Gastroesophageal sphincter (tissue), 4 donors: ENCODE measurements around the gene FRMPD4. TPM values are rescaled to one million over a fixed set of nuclear protein-coding genes. Genes with fewer than 3 reads are reported as not detected.

ENCODE experiments used
- ATAC-seq: fragments of 150-250 bp; one replicate; pipeline ENCODE4 v1.9.1; 2016; ENCODE audit warnings: mild to moderate bottlenecking, moderate library complexity
- H3K27ac ChIP-seq, 4 donors: fragments of 200-600 bp; sonication (generic) in 3 of 4; 1 replicate in 3 of 4; 2 replicates in 1 of 4; pipeline ENCODE4 v1.5.1; 2016 to 2019
- H3K27me3 ChIP-seq: fragments of 200-600 bp; sonication (generic); one replicate; pipeline ENCODE4 v1.5.1; 2019
- H3K36me3 ChIP-seq, 2 donors: fragments of 200-600 bp; sonication (generic); one replicate each; pipeline ENCODE4 v1.5.1; 2019; ENCODE audit warnings: control low read depth in 1 of 2
- H3K4me1 ChIP-seq, 3 donors: fragments of 200-600 bp; sonication (generic); 1 replicate in 2 of 3; 2 replicates in 1 of 3; pipeline ENCODE4 v1.5.1; 2016 to 2019; ENCODE audit warnings: control low read depth in 2 of 3
- H3K4me3 ChIP-seq, 2 donors: fragments of 200-600 bp; sonication (generic); one replicate each; pipeline ENCODE4 v1.5.1; 2019; ENCODE audit warnings: mild to moderate bottlenecking in 1 of 2, moderate library complexity in 1 of 2
- H3K9me3 ChIP-seq, 3 donors: fragments of 200-600 bp; sonication (generic); one replicate each; pipeline ENCODE4 v1.5.1; 2017 to 2019; ENCODE audit warnings: control low read depth in 2 of 3
- EP300 ChIP-seq: sonication (generic); formaldehyde crosslinking; IDR thresholded peaks from one replicate; pipeline ENCODE4 v1.6.1; 2017; ENCODE audit warnings: antibody characterized with exemption, mild to moderate bottlenecking
- POLR2A ChIP-seq, 2 donors: fragments of 450-650 bp; IDR thresholded peaks; one replicate each; pipeline ENCODE4 v1.6.1; 2017; ENCODE audit warnings: antibody characterized with exemption in 2 of 2, mild to moderate bottlenecking in 2 of 2, moderate library complexity in 1 of 2
- POLR2AphosphoS5 ChIP-seq: sonication (generic); formaldehyde crosslinking; IDR thresholded peaks from one replicate; pipeline ENCODE4 v1.6.1; 2017; ENCODE audit warnings: antibody characterized with exemption
- WGBS, 2 donors: methylation state at CpG; one replicate each; pipeline ENCODE4 v1.1.5; 2018; ENCODE audit warnings: low coverage in 1 of 2; 5-methylcytosine and 5-hydroxymethylcytosine counted together
- total RNA-seq, 4 donors: library from RNA; depleted of rRNA; stranded (reverse); fragments of >200 nt; gene quantifications; one replicate each; pipeline ENCODE4 v1.1.0, GENCODE V29; 2016
- TF ChIP-seq, protein P1 (sequence below), 4 experiments: fragments of 200-600 bp in 2 of 4; fragments of 450-650 bp in 2 of 4; sonication (generic) in 1 of 4; IDR thresholded peaks; one replicate each; pipeline ENCODE4 v1.5.1; 2017 to 2019; ENCODE audit warnings: antibody characterized with exemption in 4 of 4, mild to moderate bottlenecking in 2 of 4, moderate library complexity in 2 of 4

The FRMPD4 gene
- total RNA-seq, 4 donors from 2014 or later, result 0.31 to 2.1 (median 1.3) TPM; not detected in 1

DNA sequence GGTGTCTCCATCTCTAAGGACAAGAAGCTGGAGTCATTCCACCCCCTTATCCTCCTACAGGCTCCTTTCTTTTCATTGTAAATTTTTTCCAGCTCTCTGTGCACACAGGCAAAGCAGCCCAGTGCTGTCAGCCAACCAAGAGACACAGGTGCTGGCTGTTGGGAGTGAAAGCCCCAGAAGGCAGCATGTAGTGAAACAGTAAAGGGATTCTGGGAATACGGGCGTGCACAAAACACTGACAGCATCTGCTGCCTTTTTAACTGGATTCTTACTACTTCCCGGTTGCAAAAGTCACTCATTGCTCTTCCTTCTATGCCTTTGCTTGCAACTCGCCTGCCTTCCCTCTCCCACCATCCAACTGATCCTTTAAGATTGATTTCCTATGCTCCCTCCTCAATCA is 444.4 kb downstream of the FRMPD4 start:
- WGBS, 2 donors, result 60% methylated on average over 1 to 3 of the region's 4 CpGs

GRCh38 chrX:12583543-12583942 is 445.3 kb downstream of the FRMPD4 start:
- Histone ChIP-seq H3K9me3 (no peaks in the 10 kb centered on the region), H3K4me1 (no peaks in the 10 kb centered on the region), H3K27me3 (no peaks in the 10 kb centered on the region), H3K4me3 (no peak overlapping the region), H3K36me3 (no peaks in the 10 kb centered on the region), H3K27ac (no peak overlapping the region)
- no CpG with 5 or more reads among the region's 25 CpGs for WGBS, 2 donors
- TF ChIP-seq EP300 (no peak), POLR2AphosphoS5 (no peak), POLR2A (IDR thresholded peaks at IDR 0.05) (no peak)
- TF ChIP-seq, protein P1, sequence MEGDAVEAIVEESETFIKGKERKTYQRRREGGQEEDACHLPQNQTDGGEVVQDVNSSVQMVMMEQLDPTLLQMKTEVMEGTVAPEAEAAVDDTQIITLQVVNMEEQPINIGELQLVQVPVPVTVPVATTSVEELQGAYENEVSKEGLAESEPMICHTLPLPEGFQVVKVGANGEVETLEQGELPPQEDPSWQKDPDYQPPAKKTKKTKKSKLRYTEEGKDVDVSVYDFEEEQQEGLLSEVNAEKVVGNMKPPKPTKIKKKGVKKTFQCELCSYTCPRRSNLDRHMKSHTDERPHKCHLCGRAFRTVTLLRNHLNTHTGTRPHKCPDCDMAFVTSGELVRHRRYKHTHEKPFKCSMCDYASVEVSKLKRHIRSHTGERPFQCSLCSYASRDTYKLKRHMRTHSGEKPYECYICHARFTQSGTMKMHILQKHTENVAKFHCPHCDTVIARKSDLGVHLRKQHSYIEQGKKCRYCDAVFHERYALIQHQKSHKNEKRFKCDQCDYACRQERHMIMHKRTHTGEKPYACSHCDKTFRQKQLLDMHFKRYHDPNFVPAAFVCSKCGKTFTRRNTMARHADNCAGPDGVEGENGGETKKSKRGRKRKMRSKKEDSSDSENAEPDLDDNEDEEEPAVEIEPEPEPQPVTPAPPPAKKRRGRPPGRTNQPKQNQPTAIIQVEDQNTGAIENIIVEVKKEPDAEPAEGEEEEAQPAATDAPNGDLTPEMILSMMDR (IDR thresholded peaks at IDR 0.05), result no peak
- ATAC-seq, result no peak

More for the DNA sequence above, 444.4 kb downstream of the FRMPD4 start:
- no peak for ATAC-seq
- TF ChIP-seq, protein P1 (IDR thresholded peaks at IDR 0.05), result no peak
- TF ChIP-seq POLR2AphosphoS5 (no peak), EP300 (no peak), POLR2A (IDR thresholded peaks at IDR 0.05) (no peak)
- H3K9me3 ChIP-seq, result no peaks in the 10 kb centered on the region
- no peaks in the 10 kb centered on the region for H3K36me3 ChIP-seq
- H3K27ac ChIP-seq, result no peak overlapping the region
- H3K4me1 ChIP-seq, result no peaks in the 10 kb centered on the region
- H3K4me3 ChIP-seq, result no peak overlapping the region
- no peaks in the 10 kb centered on the region for H3K27me3 ChIP-seq

DNA sequence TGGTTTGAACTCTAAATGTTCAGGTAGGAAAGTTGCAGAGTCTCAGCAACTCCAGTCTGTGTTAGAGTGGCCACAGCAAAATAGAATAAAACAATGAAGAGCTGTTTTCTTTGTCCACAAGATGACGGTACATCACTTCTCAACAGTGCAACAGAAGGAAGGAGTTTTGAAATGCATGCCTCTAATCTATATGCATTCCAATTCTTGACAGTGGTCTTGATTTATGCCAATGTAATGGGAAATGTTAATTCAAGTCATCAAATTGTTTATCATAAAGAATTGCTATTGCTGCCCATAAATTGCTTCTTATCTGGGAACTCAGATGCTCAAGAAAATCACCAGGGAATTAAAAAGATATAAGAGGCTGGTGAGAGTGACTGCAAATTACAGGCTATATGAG is 457.4 kb downstream of the FRMPD4 start:
- Histone ChIP-seq H3K4me1 (no peaks in the 10 kb centered on the region), H3K9me3 (no peaks in the 10 kb centered on the region), H3K4me3 (no peak overlapping the region), H3K27ac (no peak overlapping the region), H3K27me3 (no peaks in the 10 kb centered on the region), H3K36me3 (no peaks in the 10 kb centered on the region)
- WGBS, 2 donors, result 83% methylated on average over 1 of the region's 1 CpG; no CpG with 5 or more reads in 1 of the 2 donors
- no peak for ATAC-seq
- TF ChIP-seq POLR2A (IDR thresholded peaks at IDR 0.05), result no peak
- TF ChIP-seq EP300, result no peak
- TF ChIP-seq, protein P1 (IDR thresholded peaks at IDR 0.05), result no peak
- TF ChIP-seq POLR2AphosphoS5, result no peak

DNA sequence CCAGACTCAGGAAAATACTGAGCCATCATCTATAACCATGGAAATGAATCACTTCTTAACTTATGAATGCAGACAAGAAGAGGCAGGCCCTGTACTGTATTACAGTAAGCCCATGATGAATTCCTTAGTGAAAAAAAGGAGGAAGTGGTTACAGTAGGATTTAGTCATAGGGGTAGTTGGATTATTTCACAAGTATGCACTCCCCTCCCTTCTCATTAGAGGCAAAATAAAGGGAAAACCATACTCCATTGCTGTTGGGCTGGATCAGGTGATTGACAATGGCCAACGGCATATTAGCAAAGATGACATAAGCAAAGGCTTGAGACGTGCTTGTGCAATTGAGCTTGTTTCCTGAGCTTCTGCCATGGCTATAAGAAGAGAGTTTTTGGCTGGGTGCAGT is 471.8 kb downstream of the FRMPD4 start:
- Histone ChIP-seq H3K36me3 (no peaks in the 10 kb centered on the region), H3K4me1 (no peaks in the 10 kb centered on the region), H3K9me3 (no peaks in the 10 kb centered on the region), H3K27me3 (no peaks in the 10 kb centered on the region), H3K27ac (no peak overlapping the region), H3K4me3 (no peak overlapping the region)
- no peak for ATAC-seq
- WGBS, 2 donors, result no CpG with 5 or more reads among the region's 2 CpGs
- TF ChIP-seq POLR2A (IDR thresholded peaks at IDR 0.05) (no peak), POLR2AphosphoS5 (no peak), EP300 (no peak)
- TF ChIP-seq, protein P1 (IDR thresholded peaks at IDR 0.05), result no peak

DNA sequence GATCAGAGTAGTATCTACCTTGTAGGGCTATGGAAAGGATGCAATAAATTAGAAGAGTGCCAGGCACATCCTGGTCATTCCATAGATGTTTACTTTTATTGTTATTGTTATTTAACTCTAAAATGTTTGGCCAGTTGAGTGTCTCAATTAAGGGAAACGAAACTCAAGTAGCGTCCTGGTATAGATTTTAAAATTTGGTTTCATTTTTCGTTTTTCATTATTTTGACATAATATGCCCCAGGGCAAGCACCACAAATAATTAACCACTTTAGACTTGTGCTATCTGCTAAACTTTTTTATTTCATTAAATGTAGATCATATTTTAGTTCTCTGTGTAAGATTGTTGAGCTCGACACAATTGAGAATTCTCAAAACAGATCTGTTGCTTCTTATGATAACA is 473.2 kb downstream of the FRMPD4 start:
- H3K4me3 ChIP-seq, result no peak overlapping the region
- H3K27ac ChIP-seq, result no peak overlapping the region
- WGBS, 2 donors, result 71 to 85% methylated on average over 4 of the region's 4 CpGs
- H3K4me1 ChIP-seq, result no peaks in the 10 kb centered on the region
- H3K36me3 ChIP-seq, result no peaks in the 10 kb centered on the region
- H3K9me3 ChIP-seq, result no peaks in the 10 kb centered on the region
- no peaks in the 10 kb centered on the region for H3K27me3 ChIP-seq
- no peak for TF ChIP-seq POLR2A (IDR thresholded peaks at IDR 0.05)
- TF ChIP-seq, protein P1 (IDR thresholded peaks at IDR 0.05), result no peak
- ATAC-seq, result no peak
